ENCODE data around the gene LEKR1.

The LEKR1 gene

GRCh38 chr3:157082305-157082982 is 256.3 kb downstream of the LEKR1 start:
- ChIA-PET CTCF (interaction anchor here (1.7 kb wide), 1 partner anchor 44 kb away, joined by 5 read pairs; no protein-coding TSS in a partner anchor), POLR2A (no interaction called here)
- DNase-seq (ENCODE audit: extremely low spot score), result no peak
- TF ChIP-seq CTBP1 (IDR thresholded peaks at IDR 0.05; ENCODE audit: borderline replicate concordance), result no peak
- TF ChIP-seq ZNF384 (IDR thresholded peaks at IDR 0.05), result no peak
- no peak for TF ChIP-seq SP1 (IDR thresholded peaks at IDR 0.05)
- TF ChIP-seq PKNOX1 (IDR thresholded peaks at IDR 0.05), result no peak
- no peak for TF ChIP-seq ELF4 (IDR thresholded peaks at IDR 0.05)
- TF ChIP-seq FOXA1 (IDR thresholded peaks at IDR 0.05), result no peak
- TF ChIP-seq NFRKB (IDR thresholded peaks at IDR 0.05), result no peak
- TF ChIP-seq FOXM1 (IDR thresholded peaks at IDR 0.05; ENCODE audit: borderline replicate concordance), result no peak
- TF ChIP-seq BHLHE40 (IDR thresholded peaks at IDR 0.05; ENCODE audit: borderline replicate concordance), result no peak
- TF ChIP-seq TARDBP (IDR thresholded peaks at IDR 0.05), result no peak
- TF ChIP-seq LEF1 (IDR thresholded peaks at IDR 0.05; ENCODE audit: borderline replicate concordance), result no peak
- TF ChIP-seq ARNT (IDR thresholded peaks at IDR 0.05), result no peak
- TF ChIP-seq HDGF (IDR thresholded peaks at IDR 0.05; ENCODE audit: borderline replicate concordance), result no peak

- DNase-seq (ENCODE audit: extremely low spot score), result no peak
- TF ChIP-seq FOXA1 (IDR thresholded peaks at IDR 0.05) (no peak), L3MBTL2 (conservative IDR thresholded peaks at IDR 0.05) (no peak), CTBP1 (IDR thresholded peaks at IDR 0.05; ENCODE audit: borderline replicate concordance) (no peak), LEF1 (IDR thresholded peaks at IDR 0.05; ENCODE audit: borderline replicate concordance) (no peak), ELF4 (IDR thresholded peaks at IDR 0.05) (no peak), FOXM1 (IDR thresholded peaks at IDR 0.05; ENCODE audit: borderline replicate concordance) (no peak), SP1 (IDR thresholded peaks at IDR 0.05) (no peak), SUZ12 (IDR thresholded peaks at IDR 0.05) (no peak), ZNF384 (IDR thresholded peaks at IDR 0.05) (no peak), NFRKB (IDR thresholded peaks at IDR 0.05) (no peak), ARNT (IDR thresholded peaks at IDR 0.05) (no peak), FOXK2 (IDR thresholded peaks at IDR 0.05) (no peak), BHLHE40 (IDR thresholded peaks at IDR 0.05; ENCODE audit: borderline replicate concordance) (no peak), HDGF (IDR thresholded peaks at IDR 0.05; ENCODE audit: borderline replicate concordance) (no peak), TARDBP (IDR thresholded peaks at IDR 0.05) (no peak), PKNOX1 (IDR thresholded peaks at IDR 0.05) (no peak)
- CTCF ChIA-PET, result no interaction called here
- POLR2A ChIA-PET, result no interaction called here
These were observed 257.7 kb downstream of the LEKR1 start for GRCh38 chr3:157083824-157084223.

- no peak for DNase-seq (ENCODE audit: extremely low spot score)
- ChIA-PET CTCF (interaction anchor here (0.6 to 1.1 kb wide), 2 partner anchors 44 to 140 kb away, joined by 3 read pairs; no protein-coding TSS in a partner anchor), POLR2A (interaction anchor here (4.8 kb wide), 1 partner anchor 41 kb away, joined by 51 read pairs; no protein-coding TSS in a partner anchor)
- TF ChIP-seq FOXK2 (IDR thresholded peaks at IDR 0.05), result no peak
- TF ChIP-seq NFRKB (IDR thresholded peaks at IDR 0.05), result no peak
- no peak for TF ChIP-seq SUZ12 (IDR thresholded peaks at IDR 0.05)
- no peak for TF ChIP-seq TARDBP (IDR thresholded peaks at IDR 0.05)
- no peak for TF ChIP-seq HDGF (IDR thresholded peaks at IDR 0.05; ENCODE audit: borderline replicate concordance)
- no peak for TF ChIP-seq CTBP1 (IDR thresholded peaks at IDR 0.05; ENCODE audit: borderline replicate concordance)
- no peak for TF ChIP-seq BHLHE40 (IDR thresholded peaks at IDR 0.05; ENCODE audit: borderline replicate concordance)
- TF ChIP-seq FOXA1 (IDR thresholded peaks at IDR 0.05), result no peak
- no peak for TF ChIP-seq PKNOX1 (IDR thresholded peaks at IDR 0.05)
- no peak for TF ChIP-seq FOXM1 (IDR thresholded peaks at IDR 0.05; ENCODE audit: borderline replicate concordance)
- no peak for TF ChIP-seq L3MBTL2 (conservative IDR thresholded peaks at IDR 0.05)
These were observed 260.1 kb downstream of the LEKR1 start for GRCh38 chr3:157086060-157086750.

GRCh38 chr3:157086775-157087174 is 260.6 kb downstream of the LEKR1 start:
- POLR2A ChIA-PET, result interaction anchor here (4.8 kb wide), 1 partner anchor 41 kb away, joined by 51 read pairs; no protein-coding TSS in a partner anchor
- CTCF ChIA-PET, result interaction anchor here (0.6 to 1.1 kb wide), 2 partner anchors 43 to 141 kb away, joined by 3 read pairs; no protein-coding TSS in a partner anchor
- no peak for DNase-seq (ENCODE audit: extremely low spot score)
- no peak for TF ChIP-seq ZNF384 (IDR thresholded peaks at IDR 0.05)
- TF ChIP-seq FOXA1 (IDR thresholded peaks at IDR 0.05), result no peak
- no peak for TF ChIP-seq HDGF (IDR thresholded peaks at IDR 0.05; ENCODE audit: borderline replicate concordance)
- no peak for TF ChIP-seq NFRKB (IDR thresholded peaks at IDR 0.05)
- 0 out of 2 replicates have a peak, but pooled peaks have one; percentile 35 for TF ChIP-seq PKNOX1 (IDR thresholded peaks at IDR 0.05)
- no peak for TF ChIP-seq L3MBTL2 (conservative IDR thresholded peaks at IDR 0.05)
- TF ChIP-seq BHLHE40 (IDR thresholded peaks at IDR 0.05; ENCODE audit: borderline replicate concordance), result no peak

- no peak for DNase-seq (ENCODE audit: extremely low spot score)
- CTCF ChIA-PET, result interaction anchor here (1.8 kb wide), 1 partner anchor 42 kb away, joined by 4 read pairs; no protein-coding TSS in a partner anchor
- TF ChIP-seq SP1 (IDR thresholded peaks at IDR 0.05) (no peak), L3MBTL2 (conservative IDR thresholded peaks at IDR 0.05) (no peak), HDGF (IDR thresholded peaks at IDR 0.05; ENCODE audit: borderline replicate concordance) (no peak), TARDBP (IDR thresholded peaks at IDR 0.05) (no peak), FOXK2 (IDR thresholded peaks at IDR 0.05) (no peak), LEF1 (IDR thresholded peaks at IDR 0.05; ENCODE audit: borderline replicate concordance) (no peak), SUZ12 (IDR thresholded peaks at IDR 0.05) (no peak), ELF4 (IDR thresholded peaks at IDR 0.05) (no peak), FOXM1 (IDR thresholded peaks at IDR 0.05; ENCODE audit: borderline replicate concordance) (no peak), CTBP1 (IDR thresholded peaks at IDR 0.05; ENCODE audit: borderline replicate concordance) (no peak), ARNT (IDR thresholded peaks at IDR 0.05) (no peak), PKNOX1 (IDR thresholded peaks at IDR 0.05) (no peak), BHLHE40 (IDR thresholded peaks at IDR 0.05; ENCODE audit: borderline replicate concordance) (no peak)
- POLR2A ChIA-PET, result interaction anchor here (2.1 to 4.8 kb wide), 3 partner anchors 28 to 412 kb away, joined by 11 to 51 read pairs (median 15); partner anchors contain the start of gene TIPARP
These were observed 261.2 kb downstream of the LEKR1 start for GRCh38 chr3:157087373-157087772.

All from HEK293T (cell line).